A549 (cell line): ENCODE measurements around the gene ATAD5. TPM values are rescaled to one million over a fixed set of nuclear protein-coding genes. Genes with fewer than 3 reads are reported as not detected.

ENCODE experiments used
- ATAC-seq, 2 experiments: fragments of 200-7000 bp in 1 of 2; fragments of >200 bp in 1 of 2; cut with Nextera tagmentation in 1 of 2; cut with Tn5 transposase in 1 of 2; 3 replicates each; pipeline versions ENCODE4 v1.8.0 to v1.9.1; 2018 to 2020; ENCODE audit warnings: mild to moderate bottlenecking in 1 of 2, moderate library complexity in 1 of 2
- CTCF ChIA-PET: fragments of 300-600 bp; sonication (Branson Sonifier 250); formaldehyde crosslinking; extraction: SDS; loops from one replicate; lab custom pipeline; 2021; ENCODE audit warnings: antibody characterized with exemption, inconsistent platforms; lab: Yijun Ruan, JAX
- POLR2A ChIA-PET: fragments of 350-600 bp; formaldehyde crosslinking; extraction: SDS; loops from one replicate; lab custom pipeline; 2021; ENCODE audit warnings: antibody characterized with exemption, inconsistent platforms; lab: Yijun Ruan, JAX
- DNase-seq, 2 experiments: peaks; one replicate each; pipeline versions ENCODE4 v3.0.0 to v3.0.0-alpha.2; 2011 to 2016; ENCODE audit warnings: low read depth in 1 of 2, low spot score in 1 of 2
- FAIRE-seq: peaks from 2 replicates; lab custom pipeline; 2011; peaks lifted over from hg19 to GRCh38; lab: Jason Lieb, UNC
- H3K27ac ChIP-seq, 2 experiments: fragments of >200 bp; sonication (Bioruptor Twin); formaldehyde crosslinking; 3 replicates each; pipeline ENCODE4 v1.5.1; 2016 to 2017
- H3K4me1 ChIP-seq: fragments of >200 bp; sonication (Bioruptor Twin); formaldehyde crosslinking; 3 replicates; pipeline ENCODE4 v1.6.1; 2016
- H3K4me2 ChIP-seq: fragments of >200 bp; sonication (Bioruptor Twin); formaldehyde crosslinking; 3 replicates; pipeline ENCODE4 v1.6.1; 2016
- H3K4me3 ChIP-seq: fragments of >200 bp; sonication (Bioruptor Twin); formaldehyde crosslinking; 3 replicates; pipeline ENCODE4 v1.5.1; 2016
- H3K9me3 ChIP-seq: fragments of >200 bp; sonication (Bioruptor Twin); formaldehyde crosslinking; 3 replicates; pipeline ENCODE4 v1.6.1; 2016
- CHD4 ChIP-seq: fragments of 200-600 bp; sonication (generic); IDR thresholded peaks from 2 replicates; pipeline ENCODE4 v1.6.1; 2016; ENCODE audit warnings: antibody characterized with exemption, mild to moderate bottlenecking, borderline replicate concordance
- FOSB ChIP-seq: fragments of 250-450 bp; sonication (Bioruptor Pico); IDR thresholded peaks from 2 replicates; pipeline ENCODE4 v1.5.0; 2020; ENCODE audit warnings: mild to moderate bottlenecking, moderate library complexity
- FOSL2 ChIP-seq, 2 experiments: fragments of 450-650 bp in 1 of 2; fragments of >200 bp in 1 of 2; sonication (Bioruptor Twin) in 1 of 2; formaldehyde crosslinking; IDR thresholded peaks; 2 replicates each; pipeline versions ENCODE4 v1.5.0 to v1.6.1; 2016 to 2020; ENCODE audit warnings: mild to moderate bottlenecking in 1 of 2, moderate library complexity in 1 of 2
- HOXA7 ChIP-seq: fragments of 250-450 bp; sonication (Bioruptor Pico); IDR thresholded peaks from 2 replicates; pipeline ENCODE4 v1.5.0; 2020; ENCODE audit warnings: mild to moderate bottlenecking, moderate library complexity
- HOXB13 ChIP-seq: fragments of 250-450 bp; sonication (Bioruptor Pico); IDR thresholded peaks from 2 replicates; pipeline ENCODE4 v1.5.0; 2020; ENCODE audit warnings: low read depth, mild to moderate bottlenecking, moderate library complexity
- KDM1A ChIP-seq: fragments of 200-600 bp; sonication (generic); IDR thresholded peaks from 2 replicates; pipeline ENCODE4 v1.6.1; 2016; ENCODE audit warnings: low read depth, mild to moderate bottlenecking
- MAFK ChIP-seq: fragments of 450-650 bp; IDR thresholded peaks from 2 replicates; pipeline ENCODE4 v1.6.1; 2014; ENCODE audit not compliant: partially characterized antibody
- PHF8 ChIP-seq: fragments of 200-600 bp; sonication (generic); IDR thresholded peaks from 2 replicates; pipeline ENCODE4 v1.6.1; 2016; ENCODE audit warnings: low read depth, mild to moderate bottlenecking, antibody characterized with exemption, moderate library complexity, borderline replicate concordance
- POLR2A ChIP-seq: IDR thresholded peaks from 2 replicates; pipeline ENCODE4 v1.6.1; 2012; ENCODE audit warnings: mild to moderate bottlenecking, low read length
- RFX5 ChIP-seq: fragments of 450-650 bp; IDR thresholded peaks from 2 replicates; pipeline ENCODE4 v1.7.1; 2014; ENCODE audit warnings: antibody characterized with exemption, mild to moderate bottlenecking, moderate library complexity
- SMC3 ChIP-seq: fragments of >200 bp; sonication (Bioruptor Twin); formaldehyde crosslinking; IDR thresholded peaks from 3 replicates; pipeline ENCODE4 v1.6.1; 2018; ENCODE audit warnings: inconsistent platforms
- SREBF2 ChIP-seq: fragments of 450-650 bp; IDR thresholded peaks from 2 replicates; pipeline ENCODE4 v1.6.1; 2014; ENCODE audit warnings: mild to moderate bottlenecking, moderate library complexity
- ZC3H11A ChIP-seq: fragments of 450-650 bp; IDR thresholded peaks from 2 replicates; pipeline ENCODE4 v1.6.1; 2014; ENCODE audit warnings: antibody characterized with exemption, mild to moderate bottlenecking
- ZFP36 ChIP-seq: fragments of 450-650 bp; IDR thresholded peaks from 2 replicates; pipeline ENCODE4 v1.6.1; 2014; ENCODE audit warnings: borderline replicate concordance; ENCODE audit not compliant: partially characterized antibody
- whole genome bisulfite sequencing: methylation state at CpG from one replicate; pipeline ENCODE4 v1.1.6; 2017; ENCODE audit errors: missing lambda C conversion rate; 5-methylcytosine and 5-hydroxymethylcytosine counted together
- polyA plus RNA-seq, 4 experiments: library from polyadenylated mRNA; depleted of rRNA in 3 of 4; stranded (reverse); fragments of >200 nt; fragmentation: RNase III in 1 of 4; extraction: RNeasy Plus Mini Kit Qiagen cat#74134 plus additional on column Dnase treatment in 1 of 4; gene quantifications; 2 replicates in 3 of 4; 3 replicates in 1 of 4; pipeline ENCODE4 v1.2.3, GENCODE V29; 2011 to 2017
- TF ChIP-seq, protein P1 (sequence below): IDR thresholded peaks from 2 replicates; pipeline ENCODE4 v1.6.1; 2012; ENCODE audit warnings: low read depth, borderline replicate concordance
- TF ChIP-seq, protein P2 (sequence below): fragments of 200-600 bp; sonication (generic); IDR thresholded peaks from 2 replicates; pipeline ENCODE4 v1.6.1; 2016; ENCODE audit warnings: antibody characterized with exemption, mild to moderate bottlenecking, moderate library complexity
- TF ChIP-seq, protein P3 (sequence below): fragments of 250-450 bp; sonication (Bioruptor Pico); IDR thresholded peaks from 2 replicates; pipeline ENCODE4 v1.5.0; 2021; ENCODE audit warnings: mild to moderate bottlenecking, moderate library complexity, borderline replicate concordance
- TF ChIP-seq, protein P4 (sequence below): IDR thresholded peaks from 2 replicates; pipeline ENCODE4 v1.6.1; 2012

The ATAD5 gene
- polyA plus RNA-seq, 2 of the 4 experiments (the other 2 are of a cell fraction), result 4.5 to 9.5 TPM

DNA sequence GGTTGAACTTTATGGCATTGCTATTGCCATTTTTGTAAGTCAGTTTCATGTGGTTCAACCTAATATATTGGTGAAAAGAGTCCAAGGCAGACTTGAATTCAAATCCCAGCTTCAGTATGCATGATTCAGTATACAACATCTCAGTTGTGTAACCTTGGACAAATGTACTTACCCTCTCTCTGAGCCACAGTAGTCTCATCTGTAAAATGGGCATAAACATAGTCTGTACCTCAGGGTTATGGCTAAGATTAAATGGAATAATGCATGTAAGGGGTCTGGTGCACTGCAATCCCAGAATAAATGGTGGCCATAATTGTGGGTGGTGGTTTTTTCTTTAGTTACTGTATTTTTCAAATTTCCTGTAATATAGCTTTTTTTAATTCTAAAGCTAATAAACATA is 85.3 kb downstream of the ATAD5 start (continued):
- TF ChIP-seq, protein P1, sequence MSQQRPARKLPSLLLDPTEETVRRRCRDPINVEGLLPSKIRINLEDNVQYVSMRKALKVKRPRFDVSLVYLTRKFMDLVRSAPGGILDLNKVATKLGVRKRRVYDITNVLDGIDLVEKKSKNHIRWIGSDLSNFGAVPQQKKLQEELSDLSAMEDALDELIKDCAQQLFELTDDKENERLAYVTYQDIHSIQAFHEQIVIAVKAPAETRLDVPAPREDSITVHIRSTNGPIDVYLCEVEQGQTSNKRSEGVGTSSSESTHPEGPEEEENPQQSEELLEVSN, result no peak

DNA sequence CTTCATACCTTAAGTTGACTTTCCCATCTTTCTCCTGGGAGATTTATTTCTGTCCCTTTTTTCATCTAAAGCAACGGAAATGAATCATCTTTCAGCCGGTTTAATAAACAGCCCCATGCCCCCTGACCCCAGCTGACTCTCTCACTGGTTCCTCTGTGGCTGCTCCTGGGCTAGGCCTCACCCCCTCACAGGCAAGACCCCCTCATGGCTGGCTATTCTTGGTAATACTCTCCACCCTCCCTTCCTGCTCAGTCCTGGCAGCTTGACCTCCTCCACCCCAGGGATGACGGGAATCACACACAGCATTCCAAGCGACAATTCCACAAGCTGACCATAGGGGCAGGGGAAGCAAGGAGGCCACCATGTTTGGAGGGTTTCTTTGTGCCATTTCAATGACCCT is 88.5 kb downstream of the ATAD5 start:
- Histone ChIP-seq H3K9me3 (no peaks in the 10 kb centered on the region), H3K4me1 (0 out of 3 replicates have a peak, but pooled peaks cover 5% of the 10 kb centered on the region), H3K4me2 (no peak overlapping the region), H3K27ac (no peak overlapping the region), H3K4me3 (no peak overlapping the region)
- CTCF ChIA-PET, result interaction anchor here (0.6 kb wide), 1 partner anchor 84 kb away, joined by 3 read pairs; no protein-coding TSS in a partner anchor
- ATAC-seq, result peak; percentile 21 to 47; a peak in 3 of 6 replicates
- POLR2A ChIA-PET, result interaction anchor here (0.8 kb wide), 1 partner anchor 48 kb away, joined by 3 read pairs; no protein-coding TSS in a partner anchor
- 56% methylated on average over 4 of the region's 4 CpGs for WGBS
- FAIRE-seq, result peak; percentile 13
- TF ChIP-seq FOSL2 (IDR thresholded peaks at IDR 0.05), result no peak
- TF ChIP-seq FOSL2 (CRISPR knock-in tag; IDR thresholded peaks at IDR 0.05), result peak; percentile 8; the same call in 1 of the 2 replicates
- TF ChIP-seq, protein P2, sequence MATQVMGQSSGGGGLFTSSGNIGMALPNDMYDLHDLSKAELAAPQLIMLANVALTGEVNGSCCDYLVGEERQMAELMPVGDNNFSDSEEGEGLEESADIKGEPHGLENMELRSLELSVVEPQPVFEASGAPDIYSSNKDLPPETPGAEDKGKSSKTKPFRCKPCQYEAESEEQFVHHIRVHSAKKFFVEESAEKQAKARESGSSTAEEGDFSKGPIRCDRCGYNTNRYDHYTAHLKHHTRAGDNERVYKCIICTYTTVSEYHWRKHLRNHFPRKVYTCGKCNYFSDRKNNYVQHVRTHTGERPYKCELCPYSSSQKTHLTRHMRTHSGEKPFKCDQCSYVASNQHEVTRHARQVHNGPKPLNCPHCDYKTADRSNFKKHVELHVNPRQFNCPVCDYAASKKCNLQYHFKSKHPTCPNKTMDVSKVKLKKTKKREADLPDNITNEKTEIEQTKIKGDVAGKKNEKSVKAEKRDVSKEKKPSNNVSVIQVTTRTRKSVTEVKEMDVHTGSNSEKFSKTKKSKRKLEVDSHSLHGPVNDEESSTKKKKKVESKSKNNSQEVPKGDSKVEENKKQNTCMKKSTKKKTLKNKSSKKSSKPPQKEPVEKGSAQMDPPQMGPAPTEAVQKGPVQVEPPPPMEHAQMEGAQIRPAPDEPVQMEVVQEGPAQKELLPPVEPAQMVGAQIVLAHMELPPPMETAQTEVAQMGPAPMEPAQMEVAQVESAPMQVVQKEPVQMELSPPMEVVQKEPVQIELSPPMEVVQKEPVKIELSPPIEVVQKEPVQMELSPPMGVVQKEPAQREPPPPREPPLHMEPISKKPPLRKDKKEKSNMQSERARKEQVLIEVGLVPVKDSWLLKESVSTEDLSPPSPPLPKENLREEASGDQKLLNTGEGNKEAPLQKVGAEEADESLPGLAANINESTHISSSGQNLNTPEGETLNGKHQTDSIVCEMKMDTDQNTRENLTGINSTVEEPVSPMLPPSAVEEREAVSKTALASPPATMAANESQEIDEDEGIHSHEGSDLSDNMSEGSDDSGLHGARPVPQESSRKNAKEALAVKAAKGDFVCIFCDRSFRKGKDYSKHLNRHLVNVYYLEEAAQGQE, result no peak
- TF ChIP-seq ZC3H11A, result no peak
- TF ChIP-seq, all 56 proteins: peak for 1
- DNase-seq, result peak; percentile 44 to 49

DNA sequence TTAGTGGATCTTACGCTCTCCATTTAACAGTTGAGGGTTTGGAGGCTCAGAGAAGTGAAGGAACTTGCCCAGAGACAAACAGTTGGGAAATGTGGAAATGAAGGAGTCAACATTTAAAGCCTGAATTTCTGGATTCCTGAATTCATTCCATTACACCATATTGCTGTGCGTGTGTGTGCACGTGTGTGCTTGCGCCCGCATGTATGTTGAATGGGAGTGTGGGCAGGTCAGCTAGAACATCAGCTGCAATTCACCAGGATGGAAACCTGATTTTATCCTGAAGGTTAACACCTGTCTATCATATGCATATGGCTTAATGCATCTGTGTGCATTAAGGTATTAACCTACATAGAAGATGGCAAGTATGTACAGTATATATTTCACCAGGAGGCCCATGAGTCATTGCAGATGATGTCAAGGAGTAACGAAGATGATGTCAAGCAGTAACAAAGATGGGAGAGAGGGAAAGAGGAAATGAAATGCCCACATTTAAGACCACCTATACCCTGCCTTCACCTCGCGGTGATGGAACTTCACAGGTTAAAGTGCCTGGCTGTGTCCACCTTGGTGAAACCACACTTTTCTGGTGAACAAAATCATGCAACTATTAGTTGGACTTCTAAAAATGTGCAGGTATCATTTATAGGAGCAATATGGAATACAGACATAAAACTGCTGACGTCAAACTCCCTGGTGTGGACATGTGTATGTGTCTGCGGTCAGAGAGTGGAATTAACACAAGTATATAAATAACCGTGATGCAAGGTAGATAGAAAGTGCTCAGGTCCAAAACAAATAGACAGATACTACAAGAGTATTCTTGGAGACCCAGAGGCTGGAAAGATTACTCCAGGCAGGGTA is 89.1 kb downstream of the ATAD5 start:
- H3K4me2 ChIP-seq, result peak overlapping the region; percentile 93
- no peak overlapping the region for H3K27ac ChIP-seq
- POLR2A ChIA-PET, result no interaction called here
- peak overlapping the region; percentile 62 for H3K4me3 ChIP-seq
- no peak for ATAC-seq
- 90% methylated on average over 11 of the region's 11 CpGs for WGBS
- no peak for TF ChIP-seq HOXB13 (CRISPR knock-in tag)
- TF ChIP-seq SREBF2, result no peak
- no peak for TF ChIP-seq CHD4
- no peak for TF ChIP-seq RFX5
- no peak for TF ChIP-seq HOXA7
- no peak for TF ChIP-seq KDM1A
- TF ChIP-seq MAFK, result peak; percentile 15
- TF ChIP-seq, all 56 proteins: peak for 1
- FAIRE-seq (peak; percentile 23), DNase-seq (no peak)
- H3K4me1 ChIP-seq, result 0 out of 3 replicates have a peak, but pooled peaks cover 5% of the 10 kb centered on the region
- H3K9me3 ChIP-seq, result no peaks in the 10 kb centered on the region
- CTCF ChIA-PET, result interaction anchor here (0.7 kb wide), 1 partner anchor 307 kb away, joined by 3 read pairs; no protein-coding TSS in a partner anchor

DNA sequence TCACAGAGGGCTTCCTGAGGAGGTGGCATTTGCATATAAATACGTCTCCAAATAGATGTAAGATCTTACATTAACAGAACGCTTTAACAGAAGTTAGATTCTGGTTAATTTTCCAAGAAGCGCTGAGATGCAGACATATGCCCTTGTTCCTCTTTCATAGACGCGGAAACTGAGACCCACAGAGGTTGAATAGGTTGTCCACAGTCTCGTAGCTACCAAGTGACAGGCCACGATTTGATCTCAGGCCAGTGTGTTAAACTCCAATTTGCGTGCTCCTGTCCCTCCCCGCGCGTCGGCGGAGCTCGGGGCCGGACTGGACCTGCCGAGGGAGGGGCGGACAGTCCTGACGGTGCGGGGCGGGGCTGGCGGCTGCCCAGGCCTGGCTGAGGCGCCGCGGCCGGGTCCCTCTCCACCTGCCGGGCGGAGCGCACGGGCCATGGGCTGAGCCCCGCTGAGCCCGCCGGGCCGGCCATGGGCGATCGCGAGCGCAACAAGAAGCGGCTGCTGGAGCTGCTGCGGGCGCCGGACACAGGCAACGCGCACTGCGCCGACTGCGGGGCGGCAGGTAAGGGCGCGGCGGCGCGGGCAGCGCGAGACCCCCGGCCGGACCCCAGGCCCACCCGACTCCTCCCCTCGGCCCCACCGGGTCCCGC is 89.9 kb downstream of the ATAD5 start, which contains the start of gene ADAP2:
Gene ADAP2, plus strand, starts transcription at position 402 of the 653 bp plus-strand sequence. Its CDS starts 70 bp downstream, at position 472.
- peak within 1 kb of the TSS; percentile 67 to 85 for H3K27ac ChIP-seq
- ATAC-seq (peak; percentile 87 to 89), FAIRE-seq (no peak), DNase-seq (peak; percentile 51 to 60)
- TF ChIP-seq POLR2A, result 0 out of 2 replicates have a peak, but pooled peaks have one; percentile 35
- TF ChIP-seq FOSB, result no peak
- TF ChIP-seq PHF8, result peak; percentile 79; the same call in 1 of the 2 replicates
- TF ChIP-seq, protein P3, sequence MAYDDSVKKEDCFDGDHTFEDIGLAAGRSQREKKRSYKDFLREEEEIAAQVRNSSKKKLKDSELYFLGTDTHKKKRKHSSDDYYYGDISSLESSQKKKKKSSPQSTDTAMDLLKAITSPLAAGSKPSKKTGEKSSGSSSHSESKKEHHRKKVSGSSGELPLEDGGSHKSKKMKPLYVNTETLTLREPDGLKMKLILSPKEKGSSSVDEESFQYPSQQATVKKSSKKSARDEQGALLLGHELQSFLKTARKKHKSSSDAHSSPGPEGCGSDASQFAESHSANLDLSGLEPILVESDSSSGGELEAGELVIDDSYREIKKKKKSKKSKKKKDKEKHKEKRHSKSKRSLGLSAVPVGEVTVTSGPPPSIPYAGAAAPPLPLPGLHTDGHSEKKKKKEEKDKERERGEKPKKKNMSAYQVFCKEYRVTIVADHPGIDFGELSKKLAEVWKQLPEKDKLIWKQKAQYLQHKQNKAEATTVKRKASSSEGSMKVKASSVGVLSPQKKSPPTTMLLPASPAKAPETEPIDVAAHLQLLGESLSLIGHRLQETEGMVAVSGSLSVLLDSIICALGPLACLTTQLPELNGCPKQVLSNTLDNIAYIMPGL (CRISPR knock-in tag), result no peak
- TF ChIP-seq SMC3, result peak; percentile 13; the same call in 1 of the 3 replicates
- peak; percentile 67 for TF ChIP-seq ZFP36
- TF ChIP-seq, protein P4, sequence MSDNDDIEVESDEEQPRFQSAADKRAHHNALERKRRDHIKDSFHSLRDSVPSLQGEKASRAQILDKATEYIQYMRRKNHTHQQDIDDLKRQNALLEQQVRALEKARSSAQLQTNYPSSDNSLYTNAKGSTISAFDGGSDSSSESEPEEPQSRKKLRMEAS, result 0 out of 2 replicates have a peak, but pooled peaks have one; percentile 16
- peak within 1 kb of the TSS; percentile 62 for H3K4me3 ChIP-seq
- CTCF ChIA-PET, result interaction anchor here (0.7 kb wide), 2 partner anchors 55 to 306 kb away, joined by 3 read pairs; no protein-coding TSS in a partner anchor
- 0 out of 3 replicates have a peak, but pooled peaks cover 5% of the 10 kb centered on the region for H3K4me1 ChIP-seq
- WGBS, result 19% methylated on average over 21 of the region's 60 CpGs
- H3K4me2 ChIP-seq, result peak within 1 kb of the TSS; percentile 93
- H3K9me3 ChIP-seq, result no peaks in the 10 kb centered on the region
- POLR2A ChIA-PET, result interaction anchor here (0.6 kb wide), 1 partner anchor 12 kb away, joined by 3 read pairs; no protein-coding TSS in a partner anchor
